Esophagus (tissue), 2 donors: ENCODE results near the gene CA14. TPM values are rescaled to one million over a fixed set of nuclear protein-coding genes. Genes with fewer than 3 reads are reported as not detected.
"Not testable (repeated sequence)": the region's sequence is repeated elsewhere in the genome, so short reads cannot be mapped to it uniquely, and the experiment has no call there.

ENCODE experiments used
- H3K27ac ChIP-seq, 2 donors: one replicate each; pipeline ENCODE4 v1.5.1; 2013; ENCODE audit warnings: low read depth in 2 of 2, mild to moderate bottlenecking in 2 of 2, inconsistent platforms in 1 of 2, low read length in 1 of 2, moderate library complexity in 1 of 2
- H3K27me3 ChIP-seq, 2 donors: one replicate each; pipeline ENCODE4 v1.6.1; 2013; ENCODE audit warnings: low read length in 2 of 2, control low read depth in 1 of 2, mild to moderate bottlenecking in 1 of 2; ENCODE audit not compliant: insufficient read depth in 2 of 2, control insufficient read depth in 1 of 2
- H3K36me3 ChIP-seq, 2 donors: one replicate each; pipeline ENCODE4 v1.6.1; 2013; ENCODE audit warnings: low read length in 1 of 2; ENCODE audit not compliant: control insufficient read depth in 2 of 2, insufficient read depth in 2 of 2
- H3K4me1 ChIP-seq, 2 donors: one replicate each; pipeline ENCODE4 v1.6.1; 2013; ENCODE audit warnings: low read length in 1 of 2; ENCODE audit not compliant: control insufficient read depth in 2 of 2, insufficient read depth in 2 of 2
- H3K4me3 ChIP-seq, 2 donors: one replicate each; pipeline ENCODE4 v1.5.1; 2013; ENCODE audit warnings: low read length in 2 of 2, mild to moderate bottlenecking in 2 of 2, low read depth in 1 of 2, moderate library complexity in 1 of 2
- H3K9me3 ChIP-seq, 2 donors: one replicate each; pipeline ENCODE4 v1.6.1; 2013; ENCODE audit warnings: mild to moderate bottlenecking in 2 of 2, low read depth in 1 of 2, low read length in 1 of 2, moderate library complexity in 1 of 2; ENCODE audit not compliant: control insufficient read depth in 2 of 2, insufficient read depth in 1 of 2
- WGBS, 2 donors: extraction: QIAGEN DNeasy Blood & Tissue Kit; methylation state at CpG; one replicate each; pipeline ENCODE4 v1.1.7; 2013; 5-methylcytosine and 5-hydroxymethylcytosine counted together
- polyA plus RNA-seq, 2 donors: library from polyadenylated mRNA; stranded (reverse); fragments of 200-250 nt; gene quantifications; one replicate each; pipeline ENCODE4 v1.2.3, GENCODE V29; 2013
- donor health status: healthy with polysubstance abuse.
- donor health status: Bipolar disorder and iron deficiency.

Gene CA14
- polyA plus RNA-seq: under 1 TPM; 0.06 to 0.22 TPM

- Histone ChIP-seq H3K27me3 (no peaks in the 10 kb centered on the region), H3K4me1 (peaks cover 2 to 3% of the 10 kb centered on the region in 2 donors), H3K36me3 (no peaks in the 10 kb centered on the region), H3K4me3 (no peak within 1 kb of the TSS), H3K9me3 (no peaks in the 10 kb centered on the region), H3K27ac (no peak within 1 kb of the TSS)
- 52 to 68% methylated on average over 12 to 13 of the region's 13 CpGs for WGBS, 2 donors
Measured at GRCh38 chr1:150257624-150258585, at the start of gene CA14. Gene CA14, plus strand, starts transcription at chr1:150257774. Its CDS starts 355 bp downstream, at chr1:150258129.

GRCh38 chr1:150208460-150208859 is 49.1 kb upstream of the CA14 start:
- not testable (repeated sequence) for H3K4me3 ChIP-seq, H3K27ac ChIP-seq, H3K9me3 ChIP-seq, H3K4me1 ChIP-seq, H3K27me3 ChIP-seq, H3K36me3 ChIP-seq
- 87 to 90% methylated on average over 6 of the region's 6 CpGs for WGBS, 2 donors

- Histone ChIP-seq H3K4me3 (no peak overlapping the region), H3K36me3 (no peaks in the 10 kb centered on the region), H3K27me3 (no peaks in the 10 kb centered on the region), H3K27ac (no peak overlapping the region), H3K4me1 (no peaks in the 10 kb centered on the region), H3K9me3 (no peaks in the 10 kb centered on the region)
- WGBS, 2 donors: 90 to 91% methylated on average over 4 of the region's 4 CpGs
Measured at GRCh38 chr1:150210091-150210490, 47.5 kb upstream of the CA14 start.

GRCh38 chr1:150210706-150211105 is 46.9 kb upstream of the CA14 start:
- no peaks in the 10 kb centered on the region for H3K27me3 ChIP-seq

GRCh38 chr1:150212070-150212469 is 45.5 kb upstream of the CA14 start:
- Histone ChIP-seq H3K27me3 (no peaks in the 10 kb centered on the region), H3K27ac (no peak overlapping the region), H3K4me1 (no peaks in the 10 kb centered on the region), H3K9me3 (no peaks in the 10 kb centered on the region), H3K4me3 (no peak overlapping the region), H3K36me3 (no peaks in the 10 kb centered on the region)
- 96 to 98% methylated on average over 9 of the region's 9 CpGs for WGBS, 2 donors

More at GRCh38 chr1:150210706-150211105, 46.9 kb upstream of the CA14 start:
- Histone ChIP-seq H3K4me3 (no peak overlapping the region), H3K9me3 (no peaks in the 10 kb centered on the region), H3K4me1 (no peaks in the 10 kb centered on the region), H3K36me3 (no peaks in the 10 kb centered on the region), H3K27ac (no peak overlapping the region)
- 92 to 93% methylated on average over 4 of the region's 4 CpGs for WGBS, 2 donors

- 16% methylated on average over 38 of the region's 38 CpGs for WGBS, 2 donors
- peak overlapping the region in 1 of 2 donors; percentile 55 for H3K4me3 ChIP-seq
- no peaks in the 10 kb centered on the region for H3K9me3 ChIP-seq
- no peaks in the 10 kb centered on the region for H3K36me3 ChIP-seq
- H3K4me1 ChIP-seq: no peaks in the 10 kb centered on the region
- peak overlapping the region; percentile 26 to 69 for H3K27ac ChIP-seq
- no peaks in the 10 kb centered on the region for H3K27me3 ChIP-seq
Measured at GRCh38 chr1:150213170-150214098, 44.1 kb upstream of the CA14 start.

- Histone ChIP-seq H3K4me3 (peak overlapping the region in 1 of 2 donors; percentile 55), H3K27ac (peak overlapping the region in 1 of 2 donors; percentile 69)
- H3K4me1 ChIP-seq, H3K27me3 ChIP-seq, H3K36me3 ChIP-seq, H3K9me3 ChIP-seq: not testable (repeated sequence)
- WGBS, 2 donors: 71 to 79% methylated on average over 15 to 18 of the region's 18 CpGs
Measured at GRCh38 chr1:150214099-150214756, 43.3 kb upstream of the CA14 start.

GRCh38 chr1:150215855-150216254 is 41.7 kb upstream of the CA14 start:
- H3K36me3 ChIP-seq, H3K27ac ChIP-seq, H3K9me3 ChIP-seq, H3K4me1 ChIP-seq, H3K4me3 ChIP-seq, H3K27me3 ChIP-seq: not testable (repeated sequence)
- 95 to 96% methylated on average over 6 of the region's 6 CpGs for WGBS, 2 donors

- H3K4me1 ChIP-seq: no peaks in the 10 kb centered on the region
- H3K36me3 ChIP-seq: no peaks in the 10 kb centered on the region
- 88 to 95% methylated on average over 2 of the region's 2 CpGs for WGBS, 2 donors
- H3K4me3 ChIP-seq: no peak overlapping the region
- H3K27ac ChIP-seq: no peak overlapping the region
- no peaks in the 10 kb centered on the region for H3K9me3 ChIP-seq
- H3K27me3 ChIP-seq: no peaks in the 10 kb centered on the region
Measured at GRCh38 chr1:150221552-150221951, 36.0 kb upstream of the CA14 start.
